ENCODE data around the gene TMEM214. TPM values are rescaled to one million over a fixed set of nuclear protein-coding genes. Genes with fewer than 3 reads are reported as not detected.

Gene TMEM214
- total RNA-seq, 1 experiment from 2014 or later, result 60.0 TPM

DNA sequence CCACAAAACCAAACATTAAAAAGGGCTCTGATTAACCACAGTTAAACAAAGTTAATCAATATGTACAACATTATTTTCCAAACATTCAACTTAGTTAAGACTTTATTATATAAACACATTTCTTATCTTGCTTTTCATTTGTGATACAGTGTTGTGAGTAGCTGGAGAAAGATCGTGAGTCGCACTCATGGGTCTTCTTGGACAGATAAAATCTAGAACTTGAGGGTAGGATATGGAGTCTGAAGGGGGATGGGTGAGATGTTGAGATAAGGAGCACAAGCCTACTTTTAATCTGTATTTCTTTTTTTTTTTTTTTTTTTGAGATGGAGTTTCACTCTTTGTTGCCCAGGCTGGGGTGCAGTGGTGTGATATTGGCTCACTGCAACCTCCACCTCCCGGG is 22.6 kb upstream of the TMEM214 start:
- no peak for DNase-seq (ENCODE audit: low read depth)

DNA sequence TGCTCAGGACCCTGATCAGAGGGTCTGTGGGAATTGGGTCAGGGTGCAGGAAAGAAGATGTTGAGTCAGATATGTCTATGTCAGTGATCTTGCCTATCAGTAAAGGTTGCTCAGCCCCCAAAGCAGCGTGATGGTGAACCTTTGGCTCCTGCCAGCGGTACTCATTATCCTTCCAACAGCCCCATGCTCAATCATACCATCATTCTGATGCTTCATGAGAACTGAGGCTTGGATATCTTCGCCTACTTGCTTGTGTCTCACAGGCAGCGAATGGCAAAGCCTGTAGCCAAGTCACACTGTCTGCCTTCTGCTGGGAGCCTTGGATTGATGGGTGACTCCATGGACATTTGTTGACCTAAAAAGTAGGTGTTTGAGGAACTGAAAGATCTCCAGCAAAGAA is 19.0 kb upstream of the TMEM214 start:
- DNase-seq (ENCODE audit: low read depth), result no peak

DNA sequence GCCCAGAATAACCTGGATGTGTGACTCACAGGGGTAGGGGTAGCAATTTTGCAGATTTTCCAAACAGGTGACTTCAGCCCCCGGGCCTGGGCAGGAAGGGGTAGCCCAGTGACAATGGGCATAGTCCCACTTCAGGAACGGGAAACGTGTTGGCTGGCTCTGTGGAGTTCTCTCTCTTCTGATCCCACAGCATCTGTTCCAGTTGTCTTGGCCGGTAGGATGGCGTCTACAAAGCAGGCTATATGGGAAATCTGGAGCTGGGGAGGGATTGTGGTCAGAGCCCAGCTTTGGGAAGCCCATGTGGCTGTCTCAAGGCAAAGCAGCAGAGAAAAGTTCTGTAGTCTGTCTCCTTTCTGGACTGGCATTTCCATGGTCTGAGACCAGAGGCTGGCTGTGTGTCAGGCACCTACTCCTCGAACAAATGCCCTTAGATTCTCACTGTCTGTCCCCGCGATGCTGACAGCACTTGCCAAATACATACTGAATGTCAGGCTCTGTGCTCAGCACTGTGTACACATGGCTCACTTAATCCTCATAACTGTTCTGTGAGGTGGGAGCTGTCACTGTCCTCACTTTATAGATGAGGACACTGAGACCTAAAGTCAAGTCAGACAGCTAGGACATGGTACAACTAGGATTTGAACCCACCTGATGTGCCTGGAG is 17.9 kb upstream of the TMEM214 start:
- no peak for DNase-seq (ENCODE audit: low read depth)

GRCh38 chr2:27016801-27017325 is 15.9 kb upstream of the TMEM214 start:
- DNase-seq (ENCODE audit: low read depth), result peak; percentile 60

GRCh38 chr2:27018142-27018541 is 14.6 kb upstream of the TMEM214 start:
- DNase-seq (ENCODE audit: low read depth), result no peak

DNA sequence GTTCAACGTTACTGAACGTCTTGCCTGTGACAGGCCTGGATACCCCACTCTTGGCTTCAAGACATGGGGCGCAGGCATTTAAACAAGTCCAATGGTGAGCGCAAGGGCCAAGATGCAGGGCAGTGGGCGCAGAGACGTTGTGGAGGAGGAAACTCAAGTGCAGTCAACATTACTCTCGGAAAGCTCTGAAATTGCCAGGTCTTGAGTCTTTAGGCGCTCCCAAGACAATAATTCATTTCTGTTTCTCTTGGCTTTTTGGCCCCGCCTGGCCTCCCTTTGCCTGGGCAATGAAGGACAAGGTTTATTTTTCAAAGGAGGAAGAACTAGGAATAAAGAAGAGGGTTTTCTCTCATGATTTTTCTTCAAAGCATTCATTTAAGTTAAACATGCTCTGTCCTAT is 13.3 kb upstream of the TMEM214 start:
- no peak for DNase-seq (ENCODE audit: low read depth)

- DNase-seq (ENCODE audit: low read depth), result no peak
Observed at GRCh38 chr2:27019931-27020855, 12.6 kb upstream of the TMEM214 start.

- no peak for DNase-seq (ENCODE audit: low read depth)
Observed at GRCh38 chr2:27021253-27022049, 11.3 kb upstream of the TMEM214 start.

DNA sequence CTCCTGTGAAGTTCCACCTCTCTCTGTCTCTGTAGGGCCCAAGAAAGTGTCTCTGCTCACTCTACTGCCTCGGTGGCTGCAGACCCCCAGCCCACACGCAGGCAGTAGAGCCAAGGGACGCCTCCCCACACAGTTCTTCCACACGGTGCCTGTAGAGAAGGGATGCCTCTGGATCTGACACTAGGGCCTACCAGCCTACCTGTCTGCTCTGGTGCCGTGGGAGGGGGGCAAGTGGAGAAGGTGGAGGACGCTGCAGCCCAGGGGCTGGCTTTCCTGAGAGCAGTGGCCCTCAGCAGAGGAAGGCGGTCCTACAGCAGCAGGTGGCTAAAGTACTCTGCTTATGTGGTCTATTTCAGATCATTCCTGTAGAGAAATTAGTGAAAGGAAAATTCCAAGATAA is 9.0 kb upstream of the TMEM214 start:
- no peak for DNase-seq (ENCODE audit: low read depth)

DNA sequence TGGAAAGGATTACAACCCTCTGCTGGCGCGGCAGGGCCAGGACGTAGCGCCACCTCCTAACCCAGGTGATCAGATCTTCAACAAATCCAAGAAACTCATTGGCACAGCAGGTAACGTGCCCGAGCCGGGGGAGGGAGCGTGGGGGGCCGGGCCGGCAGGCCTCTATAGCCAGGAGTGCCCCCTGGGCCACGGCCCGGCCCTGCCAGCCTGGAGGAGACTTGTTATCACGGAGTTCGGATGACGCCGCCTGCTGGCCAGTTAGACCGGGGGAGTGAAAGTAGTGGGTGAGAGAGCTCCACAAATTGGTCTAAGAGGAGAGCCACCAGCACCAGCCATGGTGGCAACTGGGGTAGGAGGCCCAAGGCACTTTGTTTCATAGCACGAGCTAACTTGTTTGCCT is 8.6 kb upstream of the TMEM214 start:
- no peak for DNase-seq (ENCODE audit: low read depth)

- no peak for DNase-seq (ENCODE audit: low read depth)
Observed at GRCh38 chr2:27024812-27025211, 8.0 kb upstream of the TMEM214 start.

DNA sequence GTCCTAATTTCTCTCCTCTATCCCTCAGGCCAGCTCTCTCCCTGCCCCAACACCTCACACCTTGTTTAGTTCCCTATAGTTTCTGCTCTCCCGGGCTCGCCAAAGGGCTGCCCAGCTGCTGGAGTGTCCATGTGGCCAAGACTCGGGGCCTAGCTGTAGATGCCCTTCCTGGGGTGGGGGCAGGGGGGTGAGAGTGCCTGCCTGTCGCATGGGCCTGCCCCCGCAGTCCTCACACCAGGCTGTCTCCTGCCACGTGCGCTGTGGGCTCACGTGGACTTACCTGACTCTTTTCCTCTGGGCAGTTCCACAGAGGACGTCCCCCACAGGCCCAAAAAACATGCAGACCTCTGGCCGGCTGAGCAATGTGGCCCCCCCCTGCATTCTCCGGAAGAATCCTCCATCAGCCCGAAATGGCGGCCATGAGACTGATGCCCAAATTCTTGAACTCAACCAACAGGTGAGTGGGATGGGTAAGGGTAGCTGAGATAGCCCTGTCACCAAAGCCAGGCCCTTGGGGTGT is 7.4 kb upstream of the TMEM214 start:
- DNase-seq (ENCODE audit: low read depth), result no peak

DNA sequence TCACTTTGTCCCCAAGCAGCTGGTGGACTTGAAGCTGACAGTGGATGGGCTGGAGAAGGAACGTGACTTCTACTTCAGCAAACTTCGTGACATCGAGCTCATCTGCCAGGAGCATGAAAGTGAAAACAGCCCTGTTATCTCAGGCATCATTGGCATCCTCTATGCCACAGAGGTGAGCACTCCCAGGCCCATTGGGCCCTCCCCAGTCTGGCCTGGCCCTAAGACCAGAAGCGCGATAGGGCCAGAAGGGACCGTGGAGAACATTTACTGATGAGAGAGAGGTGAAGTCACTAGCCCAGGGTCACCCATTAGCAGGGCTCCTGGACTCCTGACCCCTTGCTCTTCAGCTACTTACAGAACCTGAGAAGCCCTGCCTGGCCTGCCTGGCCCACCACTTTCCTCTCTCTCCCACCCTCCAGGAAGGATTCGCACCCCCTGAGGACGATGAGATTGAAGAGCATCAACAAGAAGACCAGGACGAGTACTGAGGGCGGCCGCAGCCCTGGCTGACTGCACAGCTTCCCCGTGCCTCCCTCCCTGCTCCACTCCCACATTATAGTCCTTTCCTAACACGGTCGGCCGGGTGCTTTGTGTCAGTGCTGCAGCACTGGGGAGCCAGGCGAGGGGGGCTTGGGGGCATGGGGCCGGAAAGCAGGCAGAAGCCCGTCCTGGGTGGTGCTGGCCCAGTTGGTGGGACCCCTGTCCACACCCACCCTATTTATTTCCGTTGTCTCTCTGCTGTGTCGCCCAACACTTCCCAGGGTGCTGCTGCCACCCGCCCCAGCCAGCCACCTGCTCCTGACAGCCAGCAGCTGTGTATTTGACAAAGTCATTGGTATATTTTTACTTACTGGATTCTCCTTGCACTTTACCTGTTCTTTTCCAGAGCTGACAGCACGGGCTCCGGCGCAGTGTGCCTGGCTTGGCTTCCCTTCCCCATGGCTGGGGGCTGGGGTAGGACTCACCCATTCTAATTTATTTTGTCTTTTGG is 6.6 kb upstream of the TMEM214 start:
- DNase-seq (ENCODE audit: low read depth), result no peak

- DNase-seq (ENCODE audit: low read depth), result no peak
Observed at GRCh38 chr2:27027211-27027651, 5.5 kb upstream of the TMEM214 start.

GRCh38 chr2:27029051-27029450 is 3.7 kb upstream of the TMEM214 start:
- DNase-seq (ENCODE audit: low read depth), result no peak

GRCh38 chr2:27033253-27033852 is 588 bp downstream of the TMEM214 start:
- DNase-seq (ENCODE audit: low read depth), result no peak

- no peak for DNase-seq (ENCODE audit: low read depth)
Observed at GRCh38 chr2:27038012-27038411, 5.2 kb downstream of the TMEM214 start.

GRCh38 chr2:27038631-27039339 is 6.0 kb downstream of the TMEM214 start:
- no peak for DNase-seq (ENCODE audit: low read depth)

- no peak for DNase-seq (ENCODE audit: low read depth)
Observed at GRCh38 chr2:27039426-27039825, 6.7 kb downstream of the TMEM214 start.

Data from LHCN-M2 (cell line).